K562 (cell line): ENCODE measurements around the gene FITM1. TPM values are rescaled to one million over a fixed set of nuclear protein-coding genes. Genes with fewer than 3 reads are reported as not detected.

Experiments used
- EHMT2 ChIP-seq: fragments of 450-650 bp; IDR thresholded peaks from 2 replicates; pipeline ENCODE4 v1.6.1; 2018; ENCODE audit warnings: antibody characterized with exemption
- GTF2F1 ChIP-seq: IDR thresholded peaks from 2 replicates; pipeline ENCODE4 v1.6.1; 2011; ENCODE audit warnings: low read depth, low read length, improper control_type of control experiment
- NRF1 ChIP-seq, 2 experiments: fragments of 450-650 bp; IDR thresholded peaks in 1 of 2; conservative IDR thresholded peaks in 1 of 2; 2 replicates each; pipeline ENCODE4 v1.6.1; 2014; ENCODE audit warnings: mild to moderate bottlenecking in 2 of 2
- SRF ChIP-seq, 2 experiments: fragments of 250-450, 450-650 bp in 1 of 2; sonication (Bioruptor Pico) in 1 of 2; sonication (generic) in 1 of 2; formaldehyde crosslinking; IDR thresholded peaks; 2 replicates each; pipeline versions ENCODE4 v1.5.0 to v1.5.1; 2020 to 2022; ENCODE audit warnings: mild to moderate bottlenecking in 1 of 2, missing genetic modification reagents in 1 of 2
- THRB ChIP-seq: fragments of 450-650 bp; formaldehyde crosslinking; conservative IDR thresholded peaks from 2 replicates; pipeline ENCODE4 v1.4.0; 2022; ENCODE audit warnings: mild to moderate bottlenecking, missing genetic modification characterization
- ZBTB40 ChIP-seq, 2 experiments: fragments of 450-650 bp in 1 of 2; sonication (generic) in 1 of 2; formaldehyde crosslinking in 1 of 2; IDR thresholded peaks; 2 replicates each; pipeline versions ENCODE4 v1.7.1 to v1.9.0; 2016 to 2022; ENCODE audit warnings: inconsistent platforms in 1 of 2, mild to moderate bottlenecking in 1 of 2, missing genetic modification reagents in 1 of 2
- ZNF586 ChIP-seq: fragments of 450-650 bp; formaldehyde crosslinking; conservative IDR thresholded peaks from 2 replicates; pipeline ENCODE4 v1.4.0; 2020; ENCODE audit warnings: mild to moderate bottlenecking, moderate library complexity
- ZSCAN32 ChIP-seq: fragments of 450-650 bp; formaldehyde crosslinking; IDR thresholded peaks from 2 replicates; pipeline ENCODE4 v1.4.0; 2020; ENCODE audit warnings: mild to moderate bottlenecking, moderate library complexity
- polyA plus RNA-seq, 8 experiments: library from polyadenylated mRNA; depleted of rRNA in 4 of 8; stranded (reverse) in 5 of 8; unstranded in 3 of 8; fragments of >200 nt; fragmentation: Nextera tagmentation in 2 of 8; fragmentation: Illumina TruSeq in 1 of 8; extraction: Ambion mirVana in 2 of 8; extraction: Trizol in 1 of 8; gene quantifications; 2 replicates each; pipeline versions ENCODE4 v1.2.1 to v1.2.3, GENCODE V29; 2011 to 2014; ENCODE audit warnings: inconsistent platforms in 1 of 8, missing spikeins in 1 of 8
- total RNA-seq, 7 experiments: library from RNA; depleted of rRNA in 6 of 7; stranded (reverse); fragments of >200 nt in 6 of 7; fragmentation: Illumina TruSeq in 2 of 7; extraction: Trizol in 2 of 7; gene quantifications; 2 replicates each; pipeline versions ENCODE4 v1.2.1 to v1.2.3, GENCODE V29; 2011 to 2021; ENCODE audit warnings: low replicate concordance in 1 of 7

FITM1 gene
- total and polyA plus RNA-seq, 9 of the 15 experiments (the other 6 are each of a cell fraction or from before 2014, with no cell fraction given) = 0.09 to 0.20 TPM; not detected in 7

GRCh38 chr14:24141097-24141880 is 10.8 kb downstream of the FITM1 start, which contains the start of gene EMC9 (continued):
- no peak for TF ChIP-seq THRB
- TF ChIP-seq GTF2F1 = no peak
- TF ChIP-seq NRF1 (conservative IDR thresholded peaks at IDR 0.05 in 1 of 2, IDR thresholded peaks at IDR 0.05 in 1 of 2) = peak; percentile 91 to 93
- TF ChIP-seq EHMT2 = no peak
- TF ChIP-seq SRF (CRISPR knock-in tag; IDR thresholded peaks at IDR 0.05) = no peak; a peak in 1 of 4 replicates
- no peak for TF ChIP-seq ZNF586
- no peak for TF ChIP-seq ZSCAN32 (CRISPR knock-in tag)
- TF ChIP-seq ZBTB40 (IDR thresholded peaks at IDR 0.05) = no peak
- no peak for TF ChIP-seq ZBTB40 (CRISPR knock-in tag; IDR thresholded peaks at IDR 0.05)
